Measurements from ENCODE around the gene TP53. TPM values are rescaled to one million over a fixed set of nuclear protein-coding genes. Genes with fewer than 3 reads are reported as not detected.

The TP53 gene
- total RNA-seq, 6 donors from 2014 or later: 16.8 to 55.5 (median 21.9) TPM

DNA sequence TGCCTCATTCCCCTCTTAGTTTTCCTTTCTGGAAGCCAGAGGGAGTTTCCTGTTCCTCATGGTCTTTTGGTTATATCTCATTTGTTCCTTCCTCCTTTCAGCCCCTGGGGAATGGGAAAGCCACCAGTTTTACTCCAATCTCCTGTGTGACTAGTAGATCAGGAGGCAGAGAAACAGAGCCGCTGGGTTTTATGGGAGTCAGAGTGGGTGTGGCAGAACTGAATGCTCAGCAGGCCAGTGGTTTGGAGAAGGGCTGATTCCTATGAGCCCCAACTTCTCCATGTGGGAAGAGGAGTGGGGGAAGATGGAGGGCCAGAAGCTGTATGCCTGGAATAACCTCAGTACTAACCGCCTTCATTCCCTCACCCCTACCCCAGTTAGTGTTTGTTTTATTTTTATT lies 34.3 kb upstream of the TP53 start:
- peaks cover 0 to 11% (median 3%) of the 10 kb centered on the region in 4 donors for H3K27me3 ChIP-seq
- no peak for ATAC-seq (ENCODE audit: low FRiP score in 2 of 2)
- H3K4me1 ChIP-seq: peaks cover 8 to 17% (median 15%) of the 10 kb centered on the region in 4 donors
- no peak for DNase-seq
- WGBS, 2 donors: 68 to 83% methylated on average over 2 of the region's 2 CpGs
- H3K36me3 ChIP-seq: no peaks in the 10 kb centered on the region
- H3K9me3 ChIP-seq: no peaks in the 10 kb centered on the region
- TF ChIP-seq POLR2AphosphoS5 (IDR thresholded peaks at IDR 0.05) (no peak), POLR2A (IDR thresholded peaks at IDR 0.05) (no peak), EP300 (IDR thresholded peaks at IDR 0.05) (no peak)
- TF ChIP-seq, protein P1, sequence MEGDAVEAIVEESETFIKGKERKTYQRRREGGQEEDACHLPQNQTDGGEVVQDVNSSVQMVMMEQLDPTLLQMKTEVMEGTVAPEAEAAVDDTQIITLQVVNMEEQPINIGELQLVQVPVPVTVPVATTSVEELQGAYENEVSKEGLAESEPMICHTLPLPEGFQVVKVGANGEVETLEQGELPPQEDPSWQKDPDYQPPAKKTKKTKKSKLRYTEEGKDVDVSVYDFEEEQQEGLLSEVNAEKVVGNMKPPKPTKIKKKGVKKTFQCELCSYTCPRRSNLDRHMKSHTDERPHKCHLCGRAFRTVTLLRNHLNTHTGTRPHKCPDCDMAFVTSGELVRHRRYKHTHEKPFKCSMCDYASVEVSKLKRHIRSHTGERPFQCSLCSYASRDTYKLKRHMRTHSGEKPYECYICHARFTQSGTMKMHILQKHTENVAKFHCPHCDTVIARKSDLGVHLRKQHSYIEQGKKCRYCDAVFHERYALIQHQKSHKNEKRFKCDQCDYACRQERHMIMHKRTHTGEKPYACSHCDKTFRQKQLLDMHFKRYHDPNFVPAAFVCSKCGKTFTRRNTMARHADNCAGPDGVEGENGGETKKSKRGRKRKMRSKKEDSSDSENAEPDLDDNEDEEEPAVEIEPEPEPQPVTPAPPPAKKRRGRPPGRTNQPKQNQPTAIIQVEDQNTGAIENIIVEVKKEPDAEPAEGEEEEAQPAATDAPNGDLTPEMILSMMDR (IDR thresholded peaks at IDR 0.05): no peak
- no peak overlapping the region for H3K4me3 ChIP-seq
- no peak overlapping the region for H3K27ac ChIP-seq

DNA sequence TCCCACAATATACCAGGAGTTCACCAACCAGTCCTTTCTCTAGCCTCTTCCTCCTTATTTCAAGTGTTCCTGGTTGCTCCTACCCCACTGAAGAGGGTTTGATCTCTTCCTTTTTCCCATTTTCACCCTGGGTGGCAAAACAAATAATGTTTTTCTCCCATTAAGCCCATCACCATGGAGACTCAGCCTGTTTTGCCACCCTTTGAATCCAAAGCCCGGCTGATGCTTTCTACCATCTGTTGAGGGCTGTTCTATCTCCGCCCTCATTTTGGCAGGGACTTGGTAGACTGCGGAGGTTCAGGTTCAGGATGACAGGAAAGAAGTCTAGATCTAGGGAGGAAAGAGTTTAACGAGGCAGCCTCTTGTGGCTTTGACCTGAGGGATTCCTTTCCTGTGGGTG lies 32.8 kb upstream of the TP53 start:
- ATAC-seq (ENCODE audit: low FRiP score in 2 of 2) (no peak), DNase-seq (no peak)
- TF ChIP-seq POLR2AphosphoS5 (IDR thresholded peaks at IDR 0.05) (no peak), EP300 (IDR thresholded peaks at IDR 0.05) (no peak), POLR2A (IDR thresholded peaks at IDR 0.05) (no peak)
- TF ChIP-seq, protein P1 (IDR thresholded peaks at IDR 0.05): no peak
- H3K27ac ChIP-seq: no peak overlapping the region
- H3K4me1 ChIP-seq: peaks cover 14 to 23% (median 21%) of the 10 kb centered on the region in 4 donors
- H3K9me3 ChIP-seq: no peaks in the 10 kb centered on the region
- WGBS, 2 donors: 48 to 55% methylated on average over 4 of the region's 4 CpGs
- no peaks in the 10 kb centered on the region for H3K36me3 ChIP-seq
- H3K4me3 ChIP-seq: no peak overlapping the region
- H3K27me3 ChIP-seq: peaks cover 0 to 26% (median 3%) of the 10 kb centered on the region in 4 donors

GRCh38 chr17:7719661-7720060 lies 32.4 kb upstream of the TP53 start:
- DNase-seq: no peak
- TF ChIP-seq, protein P1 (IDR thresholded peaks at IDR 0.05): no peak
- no peak for TF ChIP-seq POLR2AphosphoS5 (IDR thresholded peaks at IDR 0.05)
- no peak for TF ChIP-seq EP300 (IDR thresholded peaks at IDR 0.05)
- TF ChIP-seq POLR2A (IDR thresholded peaks at IDR 0.05): no peak
- H3K9me3 ChIP-seq: no peaks in the 10 kb centered on the region
- H3K4me1 ChIP-seq: peaks cover 14 to 23% (median 21%) of the 10 kb centered on the region in 4 donors
- H3K4me3 ChIP-seq: no peak overlapping the region
- H3K27me3 ChIP-seq: peaks cover 0 to 27% (median 3%) of the 10 kb centered on the region in 4 donors
- ATAC-seq (ENCODE audit: low FRiP score in 2 of 2): no peak
- WGBS, 2 donors: 64 to 68% methylated on average over 7 to 8 of the region's 9 CpGs
- no peaks in the 10 kb centered on the region for H3K36me3 ChIP-seq
- no peak overlapping the region for H3K27ac ChIP-seq

- H3K27me3 ChIP-seq: peaks cover 0 to 27% (median 3%) of the 10 kb centered on the region in 4 donors
- TF ChIP-seq POLR2AphosphoS5 (IDR thresholded peaks at IDR 0.05) (no peak), EP300 (IDR thresholded peaks at IDR 0.05) (no peak), POLR2A (IDR thresholded peaks at IDR 0.05) (peak in 1 of 4 donors; percentile 4)
- 5 to 14% methylated on average over 8 to 16 of the region's 16 CpGs for WGBS, 2 donors
- peak overlapping the region; percentile 46 to 63 (median 54) for H3K4me3 ChIP-seq
- H3K9me3 ChIP-seq: no peaks in the 10 kb centered on the region
- ATAC-seq (ENCODE audit: low FRiP score in 2 of 2): peak in 1 of 2 donors; percentile 38
- H3K36me3 ChIP-seq: no peaks in the 10 kb centered on the region
- DNase-seq: no peak
- H3K27ac ChIP-seq: peak overlapping the region in 2 of 4 donors; percentile 60 to 75
- peaks cover 14 to 23% (median 21%) of the 10 kb centered on the region in 4 donors for H3K4me1 ChIP-seq
Observed at GRCh38 chr17:7717756-7718350, 30.6 kb upstream of the TP53 start.

DNA sequence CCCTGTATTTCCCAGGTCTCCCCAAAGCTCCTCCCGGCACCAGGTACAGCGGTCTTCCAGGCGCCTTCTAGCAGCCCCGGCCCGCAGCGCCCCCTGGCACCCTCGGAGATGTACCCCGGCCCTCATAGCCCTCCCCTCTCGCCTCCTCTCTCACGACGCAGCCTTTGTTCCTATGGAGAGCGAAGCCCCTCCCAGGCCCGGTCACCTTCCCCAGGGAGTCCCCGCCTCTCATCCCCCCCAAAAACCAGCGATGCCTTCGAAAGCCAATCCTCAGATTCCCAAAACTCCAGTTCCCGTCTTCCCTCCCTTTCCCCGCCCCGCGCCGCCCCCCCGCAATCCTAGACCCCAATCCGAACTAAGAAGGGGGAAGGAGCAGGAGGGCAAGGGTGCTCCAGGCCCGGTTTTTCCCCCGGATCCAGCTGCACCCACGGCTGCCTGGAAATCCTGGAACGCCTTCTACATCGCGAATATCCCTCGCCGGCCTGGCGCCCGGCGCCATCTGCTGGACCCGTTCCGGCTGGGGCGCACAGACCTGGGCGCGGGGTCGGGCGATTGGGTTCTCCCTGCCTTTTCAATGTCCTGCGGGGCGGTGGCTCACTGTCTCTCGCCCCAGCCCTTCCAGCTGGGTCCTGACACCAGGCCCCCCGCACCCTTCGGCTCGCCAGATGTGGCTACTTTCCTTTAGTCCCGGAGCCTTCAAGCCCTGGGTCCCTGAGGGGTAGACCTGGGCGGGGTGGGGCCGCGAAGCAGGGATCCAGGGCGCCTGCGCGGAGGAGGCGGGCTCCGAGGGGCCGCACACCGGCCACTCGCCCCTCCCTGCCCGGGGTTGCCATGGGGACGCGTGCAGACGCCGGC lies 29.8 kb upstream of the TP53 start, which contains the start of gene DNAH2:
TSS of gene DNAH2 (plus strand) at position 844 of the 855 bp plus-strand sequence. CDS start 1,991 bp downstream, outside the sequence.
- Histone ChIP-seq H3K4me3 (peak within 1 kb of the TSS; percentile 46 to 63 (median 54)), H3K27ac (peak within 1 kb of the TSS in 2 of 4 donors; percentile 60 to 75), H3K36me3 (no peaks in the 10 kb centered on the region), H3K27me3 (peaks cover 0 to 33% (median 3%) of the 10 kb centered on the region in 4 donors), H3K4me1 (peaks cover 14 to 23% (median 21%) of the 10 kb centered on the region in 4 donors), H3K9me3 (no peaks in the 10 kb centered on the region)
- peak; percentile 79 to 94 for DNase-seq
- WGBS, 2 donors: 0 to 1% methylated on average over 48 to 61 of the region's 64 CpGs
- TF ChIP-seq, protein P1 (IDR thresholded peaks at IDR 0.05): peak in 4 of 6 experiments; percentile 20 to 59 (median 42)
- TF ChIP-seq POLR2A (IDR thresholded peaks at IDR 0.05) (peak in 2 of 4 donors; percentile 0 to 20), POLR2AphosphoS5 (IDR thresholded peaks at IDR 0.05) (no peak), EP300 (IDR thresholded peaks at IDR 0.05) (no peak)
- peak; percentile 84 to 88 for ATAC-seq (ENCODE audit: low FRiP score in 2 of 2)

All from upper lobe of left lung (tissue), 6 donors.